ENCODE results near the gene CNOT9.

CNOT9 gene

DNA sequence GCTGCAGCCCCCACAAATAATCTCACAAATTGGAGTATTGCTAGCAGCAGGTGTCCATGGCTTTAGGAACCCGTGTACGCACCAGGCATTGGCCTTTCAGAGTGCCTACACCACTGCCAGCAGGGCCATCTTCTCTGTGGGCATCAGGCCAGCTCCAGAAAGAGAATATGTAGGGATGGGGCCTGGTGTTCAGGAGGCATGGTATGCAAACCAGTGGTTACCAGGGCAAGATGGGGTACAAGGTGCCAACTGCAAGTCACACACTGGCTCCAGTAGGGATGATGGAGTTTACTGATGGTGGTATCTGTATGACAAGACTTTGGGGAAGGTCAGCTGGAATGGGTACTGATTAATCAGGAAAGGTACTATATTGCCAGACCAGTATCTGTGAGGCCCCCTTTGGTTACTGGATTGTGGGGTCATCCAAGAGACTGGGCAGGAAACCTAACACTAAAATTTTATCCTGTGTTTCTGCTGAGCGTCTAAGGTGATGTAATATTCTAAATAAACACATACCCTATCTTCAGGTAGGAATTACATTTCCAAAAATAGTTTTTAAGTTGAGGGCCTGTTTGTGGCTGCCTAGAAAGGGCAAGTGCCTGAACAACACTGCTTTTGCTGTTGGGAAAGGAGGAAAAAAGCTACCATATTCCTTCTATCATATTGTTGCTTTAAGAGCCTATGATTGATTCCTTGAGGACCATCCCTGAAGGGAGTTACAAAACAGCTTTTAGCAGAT, 9.0 kb downstream of the CNOT9 start:
- FAIRE-seq (no peak), DNase-seq (ENCODE audit: low spot score) (no peak)

DNA sequence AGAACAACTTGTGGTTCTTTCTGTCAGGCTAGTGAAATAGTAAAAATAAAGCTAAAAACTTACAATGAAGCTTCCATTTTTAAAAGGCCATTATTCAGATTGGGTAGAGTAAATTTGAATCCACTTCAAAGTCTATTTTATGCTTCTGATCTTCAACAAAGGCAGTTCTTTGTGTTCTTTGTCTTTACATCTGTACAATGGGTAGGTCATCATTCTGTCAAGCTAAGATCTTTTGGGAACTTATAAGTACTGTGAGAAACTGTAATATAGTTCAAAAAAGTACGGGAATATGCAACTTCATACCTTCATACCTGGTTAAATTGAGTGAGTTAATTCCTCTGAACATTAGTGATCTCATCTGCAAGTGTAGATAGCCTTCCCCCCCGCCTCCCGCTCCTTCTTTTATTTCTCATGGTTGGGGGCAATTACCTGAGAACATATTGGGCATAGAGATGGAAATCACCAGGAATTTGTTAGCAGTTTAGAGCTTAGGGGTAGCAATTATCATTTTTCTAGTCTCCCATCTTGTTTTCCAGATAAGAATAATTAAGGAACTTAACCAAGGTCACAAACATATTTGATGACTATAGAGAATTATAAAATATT, 9.7 kb downstream of the CNOT9 start:
- FAIRE-seq, result no peak
- no peak for DNase-seq (ENCODE audit: low spot score)

DNA sequence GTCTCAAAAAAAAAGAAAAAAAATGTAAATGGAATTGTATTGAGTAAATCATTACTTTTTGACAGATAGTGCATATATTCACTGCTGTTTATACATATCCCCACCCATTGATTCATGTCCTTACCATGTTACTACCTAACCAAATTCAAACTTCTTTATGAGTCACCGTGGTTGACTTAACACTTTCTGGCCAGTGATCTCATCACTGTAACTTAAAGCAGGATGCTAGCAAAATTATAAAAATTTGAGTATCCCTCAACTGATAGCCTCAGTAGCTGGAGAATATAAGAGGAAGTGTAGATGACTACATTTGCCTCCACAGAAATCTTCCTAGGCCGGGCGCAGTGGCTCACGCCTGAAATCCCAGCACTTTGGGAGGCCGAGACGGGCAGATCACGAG, 13.4 kb downstream of the CNOT9 start:
- FAIRE-seq, result no peak

DNA sequence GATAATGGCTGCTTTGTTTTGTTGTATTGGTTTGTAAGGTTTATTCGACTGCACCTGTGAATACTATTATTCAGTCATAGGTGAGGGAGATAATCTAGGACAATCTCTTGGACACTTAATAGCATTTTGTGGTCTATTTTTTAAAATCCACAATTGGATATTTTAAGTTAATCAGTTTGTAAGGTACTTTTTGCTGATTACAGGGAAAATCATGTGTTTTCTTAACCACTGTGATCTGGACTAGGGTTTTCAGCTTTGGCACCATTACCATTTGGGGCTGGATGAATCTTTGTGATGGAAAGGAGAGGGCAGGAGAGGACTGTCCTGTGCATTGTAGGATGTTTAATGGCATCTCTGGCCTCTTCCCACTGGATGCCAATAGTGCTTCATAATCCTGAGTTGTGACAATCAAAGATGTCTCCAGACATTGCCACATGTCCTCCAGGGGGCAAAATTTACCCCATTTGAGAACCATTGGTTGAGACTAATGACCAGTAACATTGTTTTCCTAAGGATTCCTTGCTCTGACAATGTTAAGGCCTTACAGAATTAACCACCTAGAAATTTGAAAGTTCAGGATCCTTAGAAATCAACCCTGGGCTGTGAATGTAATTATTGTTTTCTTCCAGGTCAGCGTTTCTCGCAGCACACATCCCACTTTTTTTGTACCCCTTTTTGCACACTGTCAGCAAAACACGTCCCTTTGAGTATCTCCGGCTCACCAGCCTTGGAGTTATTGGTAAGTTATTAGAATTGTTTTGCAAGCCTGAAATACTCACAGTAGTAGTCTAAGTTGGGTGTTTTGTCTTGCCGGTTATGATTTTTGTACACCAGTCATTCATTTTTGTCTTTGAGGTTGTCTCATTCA, 15.6 kb downstream of the CNOT9 start:
- DNase-seq (ENCODE audit: low spot score), result no peak
- no peak for FAIRE-seq

More for the DNA sequence above, 13.4 kb downstream of the CNOT9 start:
- no peak for DNase-seq (ENCODE audit: low spot score)

DNA sequence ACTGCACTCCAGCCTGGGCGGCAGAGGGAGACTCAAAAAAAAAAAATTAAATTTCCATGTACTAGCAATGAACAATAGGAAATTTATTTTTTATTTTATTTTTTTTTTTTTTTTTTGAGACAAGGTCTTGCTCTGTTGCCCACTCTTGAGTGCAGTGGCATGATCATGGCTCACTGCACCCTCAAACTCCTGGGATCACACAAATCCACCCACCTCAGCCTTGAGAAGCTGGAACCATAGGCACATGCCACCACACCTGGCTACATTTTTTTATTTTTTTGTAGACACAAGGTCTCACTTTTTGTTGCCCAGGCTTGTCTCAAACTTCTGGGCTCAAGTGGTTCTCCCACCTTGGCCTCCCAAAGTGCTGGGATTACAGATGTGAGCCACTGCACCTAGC, 16.9 kb downstream of the CNOT9 start:
- FAIRE-seq (no peak), DNase-seq (ENCODE audit: low spot score) (no peak)

DNA sequence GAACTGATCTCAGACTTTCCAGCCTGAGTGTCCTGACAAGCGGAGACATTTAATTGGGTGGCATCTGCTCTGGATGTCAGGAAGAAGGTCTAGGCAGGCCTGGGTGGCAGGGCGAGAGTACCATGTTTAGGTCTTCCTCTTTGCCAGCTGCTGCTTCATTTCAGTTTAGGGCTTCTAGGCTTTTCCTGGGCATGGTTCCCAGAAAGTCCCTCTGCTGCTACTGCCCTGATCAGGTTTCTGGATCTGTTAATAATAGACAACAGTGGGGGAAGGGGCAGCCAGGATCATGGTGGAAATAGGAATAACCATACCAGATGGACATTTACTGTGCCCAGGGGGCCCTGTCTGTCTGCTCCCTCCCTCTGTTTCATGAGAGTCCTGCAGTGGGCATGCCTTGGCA, 36.8 kb downstream of the CNOT9 start:
- no peak for DNase-seq (ENCODE audit: low spot score)
- FAIRE-seq, result no peak

DNA sequence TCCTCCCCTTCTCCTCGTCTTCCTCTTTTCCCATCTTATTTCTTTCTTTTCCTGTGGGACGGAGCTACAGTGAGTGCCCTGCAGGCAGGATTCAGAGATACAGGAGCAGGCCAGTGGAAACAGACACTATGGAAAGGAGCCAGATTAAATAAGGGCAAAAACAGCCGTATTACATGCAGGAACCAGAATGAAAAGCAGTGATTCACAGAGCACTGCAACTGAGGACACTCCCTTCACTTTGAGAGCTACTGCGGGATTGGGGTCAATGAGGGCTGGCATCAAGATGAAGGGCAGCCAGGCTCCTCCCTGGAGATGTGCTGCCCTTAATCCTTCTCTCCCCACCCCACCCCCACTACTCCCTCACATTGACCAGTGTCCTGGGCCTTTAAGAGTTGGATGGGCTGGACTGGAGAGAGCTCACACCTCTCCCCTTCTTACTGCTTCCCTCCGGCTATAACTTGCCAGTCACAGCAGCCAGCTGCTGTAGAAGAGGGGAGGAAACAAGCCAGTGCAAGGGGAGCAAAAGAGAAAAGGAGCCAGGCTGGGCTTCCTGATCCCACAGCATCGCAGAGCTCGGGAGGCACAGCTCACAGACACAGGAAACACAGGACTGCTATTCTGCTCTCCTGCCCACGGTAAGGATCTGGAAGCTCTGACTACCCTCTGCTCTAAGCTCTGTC, 38.9 kb downstream of the CNOT9 start, which contains the start of gene PLCD4:
TSS of gene PLCD4 (plus strand) at position 464 of the 680 bp plus-strand sequence. CDS start 7,841 bp downstream, outside the sequence.
- DNase-seq (ENCODE audit: low spot score), result no peak
- FAIRE-seq, result no peak

DNA sequence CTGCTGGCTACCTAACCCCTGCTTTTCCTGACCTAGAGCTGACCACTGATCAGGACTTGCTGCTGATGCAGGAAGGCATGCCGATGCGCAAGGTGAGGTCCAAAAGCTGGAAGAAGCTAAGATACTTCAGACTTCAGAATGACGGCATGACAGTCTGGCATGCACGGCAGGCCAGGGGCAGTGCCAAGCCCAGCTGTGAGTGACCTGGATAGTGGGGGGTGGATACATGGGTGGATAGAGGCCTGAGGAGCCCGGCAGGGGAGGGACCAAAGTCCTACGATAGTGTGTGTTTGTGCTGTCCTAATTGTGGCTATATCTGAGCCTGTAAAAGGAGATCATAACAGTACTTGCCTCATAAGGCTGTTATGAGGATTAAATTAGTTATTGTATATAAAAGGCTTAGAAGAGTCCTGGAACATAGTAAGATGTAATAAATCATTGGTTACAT, 47.3 kb downstream of the CNOT9 start:
- FAIRE-seq (no peak), DNase-seq (ENCODE audit: low spot score) (no peak)

DNA sequence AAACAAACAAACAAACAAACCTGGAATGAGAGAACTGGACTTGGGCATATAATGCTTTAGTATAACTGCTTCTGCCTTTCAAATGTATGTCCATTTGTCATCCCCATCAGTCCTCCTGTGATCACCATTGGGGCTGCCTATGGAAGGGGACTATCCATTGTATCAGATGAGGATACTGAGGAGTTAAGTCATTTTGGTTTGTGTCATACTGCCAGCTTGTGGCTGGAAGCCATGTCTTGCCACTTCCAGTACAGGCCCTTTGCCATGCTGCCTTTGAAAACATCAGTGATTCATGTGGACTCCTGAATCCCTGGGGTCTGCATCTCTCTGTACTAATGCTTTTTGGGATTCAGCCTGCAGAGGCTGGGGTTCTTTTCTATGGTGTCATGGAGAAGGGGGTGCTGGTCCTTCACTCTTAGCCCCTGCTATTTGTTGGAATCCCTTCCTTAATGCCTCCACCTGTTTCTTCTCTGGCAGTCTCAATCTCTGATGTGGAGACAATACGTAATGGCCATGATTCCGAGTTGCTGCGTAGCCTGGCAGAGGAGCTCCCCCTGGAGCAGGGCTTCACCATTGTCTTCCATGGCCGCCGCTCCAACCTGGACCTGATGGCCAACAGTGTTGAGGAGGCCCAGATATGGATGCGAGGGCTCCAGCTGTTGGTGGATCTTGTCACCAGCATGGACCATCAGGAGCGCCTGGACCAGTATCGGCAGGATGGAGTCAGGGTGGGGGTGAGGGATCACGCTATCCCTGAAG, 49.6 kb downstream of the CNOT9 start:
- DNase-seq (ENCODE audit: low spot score) (no peak), FAIRE-seq (no peak)

DNA sequence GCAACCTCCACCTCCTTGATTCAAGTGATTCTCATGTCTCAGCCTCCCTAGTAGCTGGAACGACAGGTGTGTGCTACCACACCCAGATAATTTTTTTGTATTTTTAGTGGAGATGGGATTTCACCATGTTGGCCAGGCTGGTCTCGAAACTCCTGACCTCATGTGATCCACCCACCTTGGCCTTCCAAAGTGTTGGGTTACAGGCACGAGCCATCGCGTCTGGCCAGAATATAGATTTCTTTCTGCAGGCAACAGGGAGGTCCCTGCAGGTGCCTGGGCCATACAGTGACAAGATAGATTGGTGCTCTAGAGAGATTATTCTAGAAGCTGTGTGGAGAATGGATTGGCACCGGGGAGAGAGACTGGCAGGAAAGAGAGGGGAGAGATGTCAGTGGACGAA, 52.4 kb downstream of the CNOT9 start:
- FAIRE-seq, result no peak

DNA sequence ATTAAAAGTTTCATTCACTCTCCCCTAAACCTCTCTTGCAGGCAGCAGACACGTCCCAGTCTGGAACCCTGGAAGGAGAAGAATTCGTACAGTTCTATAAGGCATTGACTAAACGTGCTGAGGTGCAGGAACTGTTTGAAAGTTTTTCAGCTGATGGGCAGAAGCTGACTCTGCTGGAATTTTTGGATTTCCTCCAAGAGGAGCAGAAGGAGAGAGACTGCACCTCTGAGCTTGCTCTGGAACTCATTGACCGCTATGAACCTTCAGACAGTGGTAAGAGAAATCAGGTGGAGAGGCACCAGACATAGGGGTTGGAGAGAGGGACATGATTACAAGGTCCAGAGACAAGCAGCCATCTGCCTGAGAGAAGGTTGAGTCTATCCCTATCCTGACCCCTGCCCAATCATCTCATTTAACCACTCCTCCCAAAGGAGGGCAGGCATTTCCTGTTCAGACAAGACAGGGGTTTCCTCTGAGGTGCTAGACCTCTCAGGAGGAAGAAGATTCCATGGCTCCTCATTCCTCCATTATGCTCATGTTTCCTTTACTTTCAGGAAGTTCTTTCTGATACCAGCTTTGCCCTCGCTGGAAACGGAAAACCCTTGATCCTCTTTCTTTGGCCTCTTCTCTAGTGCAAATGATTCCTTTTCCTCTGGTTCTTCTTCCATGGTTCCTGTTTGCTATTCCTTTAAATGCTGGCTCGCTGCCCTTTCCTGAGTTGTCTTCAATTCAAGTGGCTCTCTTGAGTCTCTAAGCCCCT, 54.1 kb downstream of the CNOT9 start:
- DNase-seq (ENCODE audit: low spot score), result no peak
- FAIRE-seq, result no peak

More for the DNA sequence above, 52.4 kb downstream of the CNOT9 start:
- DNase-seq (ENCODE audit: low spot score), result no peak

DNA sequence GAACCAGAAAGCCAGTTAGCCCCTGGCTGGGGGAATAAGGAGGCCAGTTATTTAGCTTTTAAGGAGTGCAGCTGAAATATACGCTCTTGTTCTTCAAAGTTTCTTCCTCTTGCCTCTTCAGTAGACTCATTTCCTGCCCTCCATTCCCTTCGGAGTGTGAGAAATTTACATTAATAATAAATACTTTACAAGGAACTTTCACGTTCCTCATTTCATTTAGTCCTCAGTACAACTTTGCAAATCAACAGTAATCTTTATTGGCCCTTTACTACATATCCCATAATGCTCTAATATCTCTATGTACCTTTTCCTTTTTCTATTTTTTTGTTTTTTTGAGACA, 54.7 kb downstream of the CNOT9 start:
- DNase-seq (ENCODE audit: low spot score) (no peak), FAIRE-seq (no peak)

DNA sequence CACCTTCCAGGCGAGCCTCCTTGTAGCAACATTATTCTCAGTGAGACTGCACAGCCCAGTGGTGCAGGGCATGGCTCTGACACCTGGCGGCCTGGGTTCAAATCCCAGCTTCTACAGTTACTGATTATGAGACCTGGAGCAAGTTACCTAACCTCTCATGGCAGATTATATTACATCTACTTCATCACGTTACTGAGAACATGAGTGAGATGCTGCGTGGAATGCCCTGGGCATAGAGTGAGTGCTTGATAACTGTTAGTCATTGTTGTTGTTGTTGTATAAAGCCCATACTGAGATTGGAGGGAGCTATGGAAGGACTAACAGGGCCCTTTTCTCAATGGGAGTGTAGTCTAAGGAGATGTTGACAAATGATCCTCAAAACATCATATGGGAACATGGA, 57.7 kb downstream of the CNOT9 start:
- DNase-seq (ENCODE audit: low spot score) (no peak), FAIRE-seq (no peak)

DNA sequence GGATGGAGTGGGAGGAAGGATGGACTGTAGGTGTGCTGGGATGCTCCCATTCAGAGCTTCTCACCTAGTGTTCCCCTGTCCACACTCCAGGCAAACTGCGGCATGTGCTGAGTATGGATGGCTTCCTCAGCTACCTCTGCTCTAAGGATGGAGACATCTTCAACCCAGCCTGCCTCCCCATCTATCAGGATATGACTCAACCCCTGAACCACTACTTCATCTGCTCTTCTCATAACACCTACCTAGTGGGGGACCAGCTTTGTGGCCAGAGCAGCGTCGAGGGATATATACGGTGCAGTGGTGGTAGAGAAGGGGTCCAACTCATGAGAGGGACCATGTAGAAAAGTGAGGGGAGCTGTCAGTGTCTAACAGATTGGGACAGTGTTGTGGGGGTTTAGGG, 59.3 kb downstream of the CNOT9 start:
- FAIRE-seq (no peak), DNase-seq (ENCODE audit: low spot score) (no peak)

DNA sequence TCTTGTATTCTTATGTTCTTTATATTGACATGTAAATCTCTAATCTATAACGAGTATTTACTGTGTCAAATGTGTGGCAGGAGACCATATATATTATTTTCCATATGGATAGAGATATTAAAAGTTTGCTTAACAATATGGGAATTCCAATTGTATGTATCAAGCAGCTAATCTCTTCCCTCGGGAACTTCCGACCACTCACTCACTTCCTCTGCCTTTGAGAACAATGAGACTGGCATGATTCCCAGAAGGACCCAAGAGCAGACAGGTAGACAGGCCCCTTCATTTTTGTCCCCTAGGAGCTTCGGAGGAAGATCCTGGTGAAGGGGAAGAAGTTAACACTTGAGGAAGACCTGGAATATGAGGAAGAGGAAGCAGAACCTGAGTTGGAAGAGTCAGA, 63.2 kb downstream of the CNOT9 start:
- no peak for DNase-seq (ENCODE audit: low spot score)
- FAIRE-seq, result no peak

DNA sequence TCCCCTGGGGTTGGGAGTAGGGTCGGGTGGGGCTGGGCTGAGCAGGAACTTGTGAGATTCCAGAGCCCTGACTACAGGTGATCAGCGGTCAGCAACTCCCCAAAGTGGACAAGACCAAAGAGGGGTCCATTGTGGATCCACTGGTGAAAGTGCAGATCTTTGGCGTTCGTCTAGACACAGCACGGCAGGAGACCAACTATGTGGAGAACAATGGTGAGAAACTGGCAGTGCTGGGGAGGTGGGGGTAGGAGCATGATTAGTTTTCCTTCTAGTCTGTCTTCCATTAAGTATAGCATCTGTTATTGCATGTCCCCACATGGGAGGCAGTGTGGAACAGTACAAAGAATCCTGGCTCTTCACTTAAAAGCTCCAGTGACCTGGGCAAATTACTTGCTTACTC, 67.1 kb downstream of the CNOT9 start:
- no peak for FAIRE-seq
- DNase-seq (ENCODE audit: low spot score), result no peak

DNA sequence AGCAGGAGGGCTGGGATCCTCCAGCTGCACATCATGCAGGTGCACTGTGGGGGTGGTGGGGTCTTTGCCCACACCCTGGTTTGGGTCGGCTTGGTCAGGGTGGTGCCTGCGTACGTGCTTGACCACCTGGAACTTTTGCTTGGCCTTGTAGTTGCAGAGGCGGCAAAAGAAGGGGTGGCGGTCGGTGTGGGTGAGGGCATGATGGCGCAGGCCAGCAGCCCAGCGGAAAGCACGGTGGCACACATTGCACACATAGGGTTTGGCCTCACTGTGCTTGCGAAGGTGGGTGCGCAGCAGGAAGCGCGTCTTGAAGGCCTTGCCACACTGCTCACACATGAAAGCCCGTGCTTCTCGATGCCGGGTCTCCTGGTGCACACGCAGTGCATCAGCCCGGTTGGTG, 69.7 kb downstream of the CNOT9 start:
- FAIRE-seq (no peak), DNase-seq (ENCODE audit: low spot score) (no peak)

DNA sequence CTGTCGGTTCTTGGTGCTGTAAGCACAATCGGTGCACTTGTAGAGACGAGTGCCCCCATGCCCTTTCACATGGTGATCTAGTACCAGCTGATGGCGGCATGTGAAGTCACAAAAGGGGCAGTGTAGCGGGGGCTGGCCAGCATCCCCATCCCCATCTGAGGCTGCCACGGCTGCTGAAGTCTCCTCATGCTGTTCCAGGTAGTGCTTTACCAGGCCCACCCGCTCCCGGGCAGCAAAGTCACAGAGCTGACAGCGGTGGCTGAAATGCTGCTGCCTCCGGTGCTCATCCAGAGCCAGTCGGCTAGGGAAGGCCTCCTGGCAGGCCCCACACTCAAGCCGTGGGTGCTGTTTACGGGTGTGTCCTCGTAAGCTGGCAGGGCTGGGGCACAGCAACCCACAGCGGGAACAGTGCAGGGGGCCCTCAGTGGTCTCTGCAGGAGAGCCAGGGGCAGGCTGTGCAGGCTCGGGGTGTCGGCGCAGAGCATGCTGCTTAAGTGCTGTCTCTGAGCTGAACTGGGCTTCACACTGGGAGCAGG, 73.5 kb downstream of the CNOT9 start:
- FAIRE-seq (no peak), DNase-seq (ENCODE audit: low spot score) (no peak)

DNA sequence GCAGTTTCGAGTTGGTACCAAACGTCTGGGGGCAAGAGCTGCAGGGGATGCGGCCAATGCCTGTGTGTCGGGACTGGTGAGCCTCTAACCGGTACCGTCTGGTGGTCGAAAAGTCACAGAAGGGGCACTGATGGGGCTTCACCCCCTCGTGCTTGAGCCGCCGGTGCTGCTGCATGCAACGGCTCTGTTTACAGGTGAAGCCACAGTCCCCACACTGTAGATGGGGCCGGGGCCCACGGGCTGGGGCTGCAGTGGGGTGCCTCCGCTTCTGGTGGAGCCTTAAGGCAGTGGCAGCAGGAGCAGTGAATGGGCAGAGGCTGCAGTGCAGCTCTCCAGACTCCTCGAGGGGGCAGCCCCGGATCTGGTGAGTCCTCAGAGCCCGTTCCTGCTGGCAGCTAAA, 74.1 kb downstream of the CNOT9 start:
- no peak for FAIRE-seq
- DNase-seq (ENCODE audit: low spot score), result no peak

DNA sequence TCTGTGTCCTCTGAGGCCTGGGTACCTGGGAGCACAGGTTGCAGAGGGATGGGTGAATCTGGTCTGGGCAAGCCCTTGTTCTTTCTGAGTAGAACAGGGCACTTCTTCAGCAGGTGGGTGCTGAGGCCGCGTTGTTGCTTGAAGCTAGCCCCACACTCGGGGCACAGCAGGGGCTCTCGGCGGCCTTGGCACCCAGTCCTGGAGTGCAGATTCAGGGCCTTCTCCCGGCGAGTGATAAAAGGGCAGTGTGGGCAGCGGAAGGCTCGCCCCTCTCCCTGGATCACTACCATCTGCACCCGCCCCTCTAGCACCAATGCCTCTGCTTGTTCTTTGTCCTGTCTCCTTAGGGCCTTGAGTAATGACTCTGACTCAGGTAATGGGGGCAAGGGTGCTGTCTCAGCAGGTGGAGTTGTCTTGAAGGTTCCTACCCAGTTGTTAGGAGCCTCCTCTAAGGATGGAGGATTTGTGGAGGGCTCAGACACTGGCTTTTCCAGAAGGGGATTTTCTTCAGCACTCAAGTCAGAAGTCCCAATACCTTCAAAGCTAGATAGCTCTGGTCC, 75.2 kb downstream of the CNOT9 start:
- FAIRE-seq (no peak), DNase-seq (ENCODE audit: low spot score) (no peak)
